GM12891 (cell line): ENCODE data around the gene KCNQ5.

ENCODE experiments used
- PAX5 ChIP-seq: IDR thresholded peaks from 2 replicates; pipeline ENCODE4 v1.6.1; 2011; ENCODE audit warnings: low read length, moderate library complexity, mild to moderate bottlenecking; ENCODE audit not compliant: insufficient read depth, severe bottlenecking
- POLR2A ChIP-seq: IDR thresholded peaks from 2 replicates; pipeline ENCODE4 v1.6.1; 2011; ENCODE audit warnings: low read depth, low read length, control low read depth
- POLR2AphosphoS5 ChIP-seq: IDR thresholded peaks from 2 replicates; pipeline ENCODE4 v1.6.1; 2011; ENCODE audit warnings: low read depth, low read length, control low read depth
- POU2F2 ChIP-seq: IDR thresholded peaks from 2 replicates; pipeline ENCODE4 v1.6.1; 2011; ENCODE audit warnings: low read depth, mild to moderate bottlenecking, control low read depth, low read length, moderate library complexity
- SPI1 ChIP-seq: IDR thresholded peaks from 2 replicates; pipeline ENCODE4 v1.6.1; 2011; ENCODE audit warnings: low read depth, low read length, control low read depth
- TAF1 ChIP-seq: IDR thresholded peaks from 2 replicates; pipeline ENCODE4 v1.6.1; 2011; ENCODE audit warnings: low read depth, low read length, control low read depth

GRCh38 chr6:73045609-73046008, 423.7 kb downstream of the KCNQ5 start:
- no peak for TF ChIP-seq POLR2A
- TF ChIP-seq SPI1, result no peak
- TF ChIP-seq POLR2AphosphoS5, result no peak
- no peak for TF ChIP-seq PAX5
- no peak for TF ChIP-seq TAF1
- TF ChIP-seq POU2F2, result no peak
